C4-2B (cell line): ENCODE results near the gene SYNJ2.

Experiments
- H3K27ac ChIP-seq: fragments of 450-650 bp; 2 replicates; pipeline ENCODE4 v1.5.1; 2017
- ZFX ChIP-seq: fragments of 450-650 bp; IDR thresholded peaks from 2 replicates; pipeline ENCODE4 v1.6.1; 2017
- TF ChIP-seq, protein P1 (sequence below): fragments of 450-650 bp; conservative IDR thresholded peaks from 2 replicates; pipeline ENCODE4 v1.5.1; 2017; ENCODE audit warnings: mild to moderate bottlenecking

The SYNJ2 gene

DNA sequence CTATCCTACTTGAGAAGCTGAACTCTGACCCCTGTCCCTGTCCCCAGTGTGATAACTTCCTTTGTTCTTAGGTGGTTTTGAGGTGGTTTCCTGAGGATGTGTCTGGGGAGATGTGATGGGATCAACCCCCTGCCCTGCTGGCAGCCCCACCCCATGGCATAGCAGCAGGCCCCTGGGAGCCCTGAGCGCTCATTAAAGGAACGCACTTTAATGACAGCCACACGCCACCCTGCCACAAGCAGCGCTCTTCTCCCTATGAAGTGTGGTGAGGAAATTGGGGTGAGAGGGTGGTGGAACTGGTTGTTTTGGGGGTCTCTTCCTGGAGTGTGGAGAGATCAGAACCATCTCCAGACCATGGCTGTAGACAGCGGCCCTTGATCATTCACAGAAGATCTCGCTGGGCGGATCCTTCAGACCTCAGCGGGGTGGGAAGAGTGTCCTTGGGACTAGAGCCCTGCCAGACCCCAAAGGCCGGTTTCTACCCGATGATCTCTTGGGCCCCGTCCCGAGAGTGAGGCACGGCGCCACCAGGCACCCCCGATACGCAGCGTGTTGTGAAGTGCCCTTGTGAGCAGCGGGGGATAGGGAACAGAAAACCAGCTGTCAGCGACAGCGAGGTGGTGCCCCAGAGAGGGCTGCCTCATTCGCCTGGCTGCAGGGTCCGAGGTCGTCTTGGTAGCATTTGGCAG is 45.4 kb downstream of the SYNJ2 start:
- TF ChIP-seq ZFX: no peak
- TF ChIP-seq, protein P1, sequence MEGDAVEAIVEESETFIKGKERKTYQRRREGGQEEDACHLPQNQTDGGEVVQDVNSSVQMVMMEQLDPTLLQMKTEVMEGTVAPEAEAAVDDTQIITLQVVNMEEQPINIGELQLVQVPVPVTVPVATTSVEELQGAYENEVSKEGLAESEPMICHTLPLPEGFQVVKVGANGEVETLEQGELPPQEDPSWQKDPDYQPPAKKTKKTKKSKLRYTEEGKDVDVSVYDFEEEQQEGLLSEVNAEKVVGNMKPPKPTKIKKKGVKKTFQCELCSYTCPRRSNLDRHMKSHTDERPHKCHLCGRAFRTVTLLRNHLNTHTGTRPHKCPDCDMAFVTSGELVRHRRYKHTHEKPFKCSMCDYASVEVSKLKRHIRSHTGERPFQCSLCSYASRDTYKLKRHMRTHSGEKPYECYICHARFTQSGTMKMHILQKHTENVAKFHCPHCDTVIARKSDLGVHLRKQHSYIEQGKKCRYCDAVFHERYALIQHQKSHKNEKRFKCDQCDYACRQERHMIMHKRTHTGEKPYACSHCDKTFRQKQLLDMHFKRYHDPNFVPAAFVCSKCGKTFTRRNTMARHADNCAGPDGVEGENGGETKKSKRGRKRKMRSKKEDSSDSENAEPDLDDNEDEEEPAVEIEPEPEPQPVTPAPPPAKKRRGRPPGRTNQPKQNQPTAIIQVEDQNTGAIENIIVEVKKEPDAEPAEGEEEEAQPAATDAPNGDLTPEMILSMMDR: no peak
- H3K27ac ChIP-seq: no peak overlapping the region

DNA sequence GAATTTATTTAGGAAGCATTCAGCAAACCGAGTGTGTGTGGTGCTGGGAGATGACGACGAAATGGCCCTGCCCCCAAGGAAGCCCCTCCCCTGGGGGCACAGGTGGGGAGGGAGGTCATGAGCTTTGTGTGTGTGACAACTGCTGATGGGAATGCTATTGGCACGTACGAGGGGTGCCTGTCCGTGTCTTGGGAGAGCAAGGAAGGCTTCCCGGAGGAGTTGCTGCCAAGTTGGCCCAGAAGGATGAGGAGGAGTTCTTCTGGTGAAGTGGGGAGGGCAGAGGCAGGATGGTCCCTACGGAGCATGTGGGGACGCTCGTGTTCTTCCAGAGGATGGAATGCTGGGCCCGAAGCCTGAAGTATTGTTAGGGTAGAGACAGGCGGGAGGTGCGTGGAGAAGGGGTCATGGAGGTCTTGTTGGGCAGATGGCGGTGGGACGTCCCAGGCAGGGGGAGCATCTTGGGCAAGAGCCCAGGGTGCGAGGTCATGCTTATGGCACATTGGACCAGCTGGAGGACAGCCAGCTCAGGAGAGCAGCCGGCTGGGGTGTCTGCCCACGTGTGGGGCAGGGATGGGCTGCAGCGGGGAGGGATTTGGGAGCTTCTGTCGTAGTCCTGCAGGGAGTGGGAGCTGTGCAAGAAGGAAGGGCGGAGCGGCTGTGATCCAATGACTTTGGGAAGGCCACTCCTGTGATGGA is 46.1 kb downstream of the SYNJ2 start:
- no peak overlapping the region for H3K27ac ChIP-seq
- TF ChIP-seq ZFX: no peak
- TF ChIP-seq, protein P1: no peak

DNA sequence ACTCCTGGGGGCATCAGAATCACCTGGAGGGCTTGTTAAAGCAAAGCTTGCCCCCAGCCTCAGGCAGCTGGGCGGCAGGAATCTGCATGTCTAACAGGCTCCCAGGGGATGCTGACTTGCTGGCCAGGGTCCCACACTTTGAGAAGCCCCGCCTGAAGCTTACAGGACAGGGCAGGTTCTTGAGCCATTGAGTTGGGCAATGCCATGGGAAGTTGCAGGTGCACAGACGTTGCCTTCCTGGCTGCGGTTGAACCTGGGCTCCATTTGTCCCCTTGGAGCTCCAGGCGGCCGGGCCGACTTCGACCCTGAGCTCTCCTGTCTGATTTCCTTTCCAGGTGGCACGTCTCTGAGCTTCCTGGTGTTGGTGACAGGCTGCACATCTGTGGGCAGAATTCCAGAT is 46.8 kb downstream of the SYNJ2 start:
- no peak overlapping the region for H3K27ac ChIP-seq
- TF ChIP-seq, protein P1: no peak
- no peak for TF ChIP-seq ZFX

DNA sequence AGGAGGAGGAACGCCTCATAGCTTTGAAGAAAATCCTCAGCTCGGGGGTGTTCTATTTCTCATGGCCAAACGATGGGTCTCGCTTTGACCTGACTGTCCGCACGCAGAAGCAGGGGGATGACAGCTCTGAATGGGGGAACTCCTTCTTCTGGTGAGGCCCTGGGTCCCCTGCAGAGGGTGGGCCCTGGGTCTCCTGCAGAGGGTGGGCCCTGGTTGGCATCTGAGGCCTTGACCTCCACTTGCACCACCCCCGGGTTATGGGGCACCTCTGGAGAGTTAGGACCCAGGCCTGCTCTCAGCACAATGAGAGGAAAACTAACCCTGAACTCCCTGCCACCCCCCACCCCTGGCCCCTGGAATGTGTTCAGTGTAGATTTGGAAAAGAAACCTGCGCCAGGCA is 47.2 kb downstream of the SYNJ2 start:
- TF ChIP-seq ZFX: no peak
- TF ChIP-seq, protein P1: no peak
- no peak overlapping the region for H3K27ac ChIP-seq

DNA sequence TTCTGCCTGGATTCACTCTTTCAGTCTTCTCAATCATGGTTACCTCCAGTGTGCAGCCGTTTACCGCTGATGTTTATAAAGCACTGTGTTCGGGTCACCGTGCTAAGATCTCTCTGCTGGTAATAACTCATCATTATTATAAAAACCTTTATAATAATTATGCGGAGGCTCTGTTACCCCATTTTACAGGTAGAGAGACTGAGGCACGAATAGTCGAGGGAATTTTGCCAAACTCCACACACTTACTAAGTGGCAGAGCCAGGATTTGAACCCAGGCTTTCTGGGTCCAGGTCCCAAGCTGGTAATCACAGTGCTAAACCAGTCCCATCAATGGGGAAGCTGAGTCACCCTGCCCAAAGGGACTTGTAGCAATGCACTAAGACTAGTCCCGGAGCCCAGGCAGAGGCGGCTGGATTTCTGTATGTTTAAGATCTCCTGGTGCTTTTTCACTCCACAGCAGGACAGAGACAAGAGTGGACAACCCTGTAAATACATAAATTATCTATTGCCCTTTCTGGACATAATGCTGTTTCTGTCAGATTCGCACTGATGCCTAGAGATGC is 48.1 kb downstream of the SYNJ2 start:
- H3K27ac ChIP-seq: no peak overlapping the region
- TF ChIP-seq ZFX: no peak
- TF ChIP-seq, protein P1: no peak

DNA sequence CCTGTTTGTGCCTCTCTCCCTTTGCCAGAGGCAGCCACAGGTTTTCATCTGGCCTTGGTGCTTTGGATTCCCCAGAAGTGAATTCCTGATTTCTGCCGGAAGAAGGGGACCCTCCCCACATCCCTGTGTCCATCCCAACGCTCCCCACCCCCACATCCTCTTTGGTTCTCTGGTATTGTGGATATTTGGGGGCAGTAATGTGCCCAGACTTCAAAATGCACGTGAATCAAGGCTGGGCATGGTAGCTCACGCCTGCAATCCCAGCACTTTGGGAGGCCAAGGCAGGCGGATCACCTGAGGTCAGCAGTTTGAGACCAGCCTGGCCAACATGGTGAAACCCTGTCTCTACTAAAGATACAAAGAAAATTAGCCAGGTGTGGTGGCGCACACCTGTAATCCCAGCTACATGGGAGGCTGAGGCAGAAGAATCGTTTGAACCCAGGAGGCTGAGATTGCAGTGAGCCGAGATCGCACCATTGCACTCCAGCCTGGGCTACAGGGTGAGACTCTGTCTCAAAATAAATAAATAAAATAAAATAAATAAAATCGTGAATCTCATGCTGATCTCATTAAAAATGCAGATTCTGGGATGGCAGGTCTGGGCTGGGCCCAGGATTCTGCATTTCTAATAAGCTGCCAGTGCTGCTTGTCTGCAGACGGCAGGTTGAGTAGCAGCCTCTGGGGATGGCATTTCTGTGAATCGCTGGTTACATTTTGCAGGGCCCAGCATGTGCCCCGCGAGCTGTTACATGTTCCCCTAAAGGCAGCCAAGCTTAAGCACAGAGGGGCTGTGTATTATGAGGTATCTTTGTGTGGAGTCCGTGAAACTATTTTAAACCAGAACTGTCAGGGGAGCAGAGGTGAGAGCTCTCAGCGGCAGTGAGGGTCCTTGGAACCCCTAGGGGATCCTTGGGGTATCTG is 49.0 kb downstream of the SYNJ2 start:
- H3K27ac ChIP-seq: no peak overlapping the region
- no peak for TF ChIP-seq ZFX
- TF ChIP-seq, protein P1: no peak
